Measurements from ENCODE around the gene WNT4.

- TF ChIP-seq, protein P1, sequence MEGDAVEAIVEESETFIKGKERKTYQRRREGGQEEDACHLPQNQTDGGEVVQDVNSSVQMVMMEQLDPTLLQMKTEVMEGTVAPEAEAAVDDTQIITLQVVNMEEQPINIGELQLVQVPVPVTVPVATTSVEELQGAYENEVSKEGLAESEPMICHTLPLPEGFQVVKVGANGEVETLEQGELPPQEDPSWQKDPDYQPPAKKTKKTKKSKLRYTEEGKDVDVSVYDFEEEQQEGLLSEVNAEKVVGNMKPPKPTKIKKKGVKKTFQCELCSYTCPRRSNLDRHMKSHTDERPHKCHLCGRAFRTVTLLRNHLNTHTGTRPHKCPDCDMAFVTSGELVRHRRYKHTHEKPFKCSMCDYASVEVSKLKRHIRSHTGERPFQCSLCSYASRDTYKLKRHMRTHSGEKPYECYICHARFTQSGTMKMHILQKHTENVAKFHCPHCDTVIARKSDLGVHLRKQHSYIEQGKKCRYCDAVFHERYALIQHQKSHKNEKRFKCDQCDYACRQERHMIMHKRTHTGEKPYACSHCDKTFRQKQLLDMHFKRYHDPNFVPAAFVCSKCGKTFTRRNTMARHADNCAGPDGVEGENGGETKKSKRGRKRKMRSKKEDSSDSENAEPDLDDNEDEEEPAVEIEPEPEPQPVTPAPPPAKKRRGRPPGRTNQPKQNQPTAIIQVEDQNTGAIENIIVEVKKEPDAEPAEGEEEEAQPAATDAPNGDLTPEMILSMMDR (IDR thresholded peaks at IDR 0.05), result no peak
- TF ChIP-seq POLR2A (IDR thresholded peaks at IDR 0.05), result no peak
These were observed 15.6 kb downstream of the WNT4 start for GRCh38 chr1:22127248-22127647.

Data from heart left ventricle (tissue), 13 donors.